Mesodermal cell (in vitro differentiated cells): ENCODE results near the gene NR2E1.
A peak's percentile ranks its signal among the peaks of the same experiment; 100 is the strongest.

Experiments used
- H3K27ac ChIP-seq: 2 replicates; pipeline ENCODE4 v1.7.0; 2013; ENCODE audit warnings: mild to moderate bottlenecking, low read depth, low read length, moderate library complexity; ENCODE audit not compliant: severe bottlenecking
- H3K36me3 ChIP-seq: 2 replicates; pipeline ENCODE4 v1.7.1; 2013; ENCODE audit warnings: mild to moderate bottlenecking, low read length, moderate library complexity; ENCODE audit not compliant: control insufficient read depth, insufficient read depth
- H3K4me1 ChIP-seq: one replicate; pipeline ENCODE4 v1.7.1; 2013; ENCODE audit warnings: mild to moderate bottlenecking, low read length; ENCODE audit not compliant: insufficient read depth, control insufficient read depth, poor library complexity, severe bottlenecking
- H3K4me3 ChIP-seq: 2 replicates; pipeline ENCODE4 v1.7.0; 2013; ENCODE audit warnings: low read length, control low read depth, mild to moderate bottlenecking; ENCODE audit not compliant: insufficient read depth, poor library complexity, severe bottlenecking; ENCODE audit errors: extremely low read depth
- H3K9me3 ChIP-seq: 2 replicates; pipeline ENCODE4 v1.7.1; 2013; ENCODE audit warnings: mild to moderate bottlenecking, low read length, moderate library complexity; ENCODE audit not compliant: control insufficient read depth
- WGBS, 2 experiments: methylation state at CpG; one replicate each; pipeline ENCODE4 v1.1.5; 2013; ENCODE audit warnings: missing lambda C conversion rate in 2 of 2; ENCODE audit not compliant: insufficient coverage in 2 of 2; 5-methylcytosine and 5-hydroxymethylcytosine counted together

Gene NR2E1

DNA sequence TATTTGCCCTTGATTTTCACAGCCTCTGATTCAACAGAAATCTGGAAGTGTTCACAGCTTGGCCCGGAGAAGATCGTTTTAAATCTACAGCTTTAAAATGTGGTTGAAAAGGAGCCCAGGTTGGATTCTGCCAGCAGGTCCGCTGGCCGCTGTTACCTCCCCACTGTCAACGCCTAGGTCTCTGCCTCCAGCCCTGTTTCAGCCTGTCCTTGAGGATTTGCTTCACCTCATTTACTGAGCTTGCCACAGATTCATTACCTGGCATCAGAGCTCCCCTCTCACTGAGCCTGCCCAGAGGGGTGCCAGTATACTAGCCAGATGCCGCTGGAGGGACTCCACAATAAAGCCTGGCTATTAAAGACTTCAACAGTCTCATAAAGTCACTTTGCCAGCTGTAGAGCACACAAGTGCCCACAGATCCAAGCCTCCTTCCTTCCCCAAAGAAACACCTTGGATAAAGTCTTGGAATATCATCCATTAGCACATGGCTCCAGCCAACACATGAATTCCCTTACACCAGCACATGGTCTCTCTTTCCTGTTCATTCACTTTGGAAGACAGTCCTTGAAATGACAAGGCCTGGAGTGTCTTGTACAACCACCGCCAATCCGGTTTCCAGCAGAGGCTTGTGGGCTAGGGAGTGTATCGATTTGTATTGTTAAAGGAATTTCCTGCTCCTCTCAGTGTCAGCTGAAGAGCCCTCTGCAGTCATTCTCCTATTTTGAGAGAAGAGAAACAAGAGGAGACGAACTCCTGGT is 9.5 kb upstream of the NR2E1 start:
- Histone ChIP-seq H3K9me3 (no peaks in the 10 kb centered on the region), H3K4me1 (peaks cover 11% of the 10 kb centered on the region), H3K27ac (no peak overlapping the region), H3K4me3 (no peak overlapping the region), H3K36me3 (no peaks in the 10 kb centered on the region)
- WGBS, 2 experiments = 11 to 19% methylated on average over 5 to 8 of the region's 10 CpGs

DNA sequence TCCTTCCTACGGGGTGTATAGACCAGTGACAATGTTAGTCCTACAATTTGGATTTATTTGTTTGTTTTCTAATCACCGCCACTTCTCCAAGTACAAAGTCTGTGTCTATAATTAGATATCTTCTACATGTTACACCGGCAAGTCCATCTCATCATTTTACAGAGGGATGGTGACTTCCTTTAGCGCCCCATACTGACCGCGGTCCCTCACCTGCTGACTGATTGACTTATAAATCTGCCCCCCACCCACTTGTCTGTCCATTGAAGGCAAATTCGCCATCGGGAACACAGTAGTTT is 8.9 kb upstream of the NR2E1 start:
- H3K4me3 ChIP-seq = no peak overlapping the region
- H3K36me3 ChIP-seq = no peaks in the 10 kb centered on the region
- H3K4me1 ChIP-seq = peaks cover 11% of the 10 kb centered on the region
- H3K9me3 ChIP-seq = no peaks in the 10 kb centered on the region
- WGBS, 2 experiments = 1 to 6% methylated on average over 6 to 7 of the region's 8 CpGs
- no peak overlapping the region for H3K27ac ChIP-seq

DNA sequence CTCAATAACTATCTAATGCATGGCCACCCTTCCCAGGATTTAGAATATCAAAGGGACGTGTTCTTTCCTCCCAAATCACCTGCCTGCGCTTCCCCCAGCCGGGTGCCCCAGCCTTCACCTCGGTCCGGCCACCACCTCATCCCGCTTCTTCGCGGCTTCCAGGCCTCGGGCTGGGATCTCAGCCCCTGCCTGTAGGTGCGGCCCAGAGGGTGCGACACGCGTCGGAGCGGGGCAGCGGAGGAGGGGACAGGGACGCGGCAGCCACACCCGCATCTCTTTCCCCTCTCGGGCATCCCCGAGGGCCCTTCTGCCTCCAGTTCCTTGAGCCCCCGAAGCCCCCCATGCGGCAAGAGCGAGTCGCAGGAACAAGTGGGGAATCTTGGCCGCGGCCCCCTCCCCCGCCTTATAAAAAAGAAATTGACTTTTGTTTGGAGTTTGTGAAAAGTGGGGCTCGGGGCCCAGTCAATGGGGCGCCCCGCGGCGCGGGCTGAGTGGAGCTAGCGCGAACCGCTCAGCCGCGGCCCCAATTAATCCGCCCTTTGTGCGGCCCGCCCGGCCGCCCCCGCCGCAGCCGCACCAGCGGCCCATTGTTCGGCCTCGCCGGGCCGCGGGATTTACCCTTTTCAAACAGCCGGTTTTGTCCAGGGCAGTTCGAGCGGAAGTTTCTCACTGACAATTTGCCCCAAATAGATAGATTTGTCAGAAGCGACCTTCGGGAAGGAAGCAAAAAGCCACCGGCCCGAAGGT is 8.4 kb upstream of the NR2E1 start:
- 1 to 2% methylated on average over 41 to 53 of the region's 60 CpGs for WGBS, 2 experiments
- Histone ChIP-seq H3K9me3 (no peaks in the 10 kb centered on the region), H3K27ac (no peak overlapping the region), H3K36me3 (no peaks in the 10 kb centered on the region), H3K4me1 (peaks cover 11% of the 10 kb centered on the region), H3K4me3 (peak overlapping the region; percentile 6)

DNA sequence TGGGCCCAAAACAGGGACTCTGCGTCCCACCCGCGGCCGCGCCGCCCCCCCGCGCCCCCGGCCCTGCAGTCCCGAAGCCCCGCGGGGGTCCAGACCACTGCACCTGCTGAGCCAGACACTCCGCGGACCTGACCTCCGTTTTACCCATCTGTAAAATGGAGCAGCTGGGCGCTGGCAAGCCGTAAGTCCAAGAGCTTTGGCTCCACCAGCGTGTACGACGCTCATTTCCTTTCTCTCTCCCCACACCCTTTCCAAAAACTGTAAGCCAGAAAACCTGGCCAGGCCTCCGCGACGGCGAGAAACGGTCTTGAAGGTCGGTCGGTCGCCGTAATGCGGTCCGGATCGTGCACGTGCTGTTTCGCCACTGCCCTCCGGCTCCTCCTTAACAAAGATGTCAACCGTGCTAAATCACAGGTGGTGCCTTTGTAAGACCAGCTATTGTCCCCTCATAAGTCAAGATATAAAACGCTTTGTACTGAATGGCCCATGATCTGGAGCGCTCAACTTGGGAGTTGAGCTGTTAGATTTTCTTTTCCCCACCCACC is 7.8 kb upstream of the NR2E1 start:
- Histone ChIP-seq H3K9me3 (no peaks in the 10 kb centered on the region), H3K4me3 (no peak overlapping the region), H3K4me1 (peaks cover 11% of the 10 kb centered on the region), H3K27ac (no peak overlapping the region), H3K36me3 (no peaks in the 10 kb centered on the region)
- 2% methylated on average over 35 to 36 of the region's 38 CpGs for WGBS, 2 experiments

DNA sequence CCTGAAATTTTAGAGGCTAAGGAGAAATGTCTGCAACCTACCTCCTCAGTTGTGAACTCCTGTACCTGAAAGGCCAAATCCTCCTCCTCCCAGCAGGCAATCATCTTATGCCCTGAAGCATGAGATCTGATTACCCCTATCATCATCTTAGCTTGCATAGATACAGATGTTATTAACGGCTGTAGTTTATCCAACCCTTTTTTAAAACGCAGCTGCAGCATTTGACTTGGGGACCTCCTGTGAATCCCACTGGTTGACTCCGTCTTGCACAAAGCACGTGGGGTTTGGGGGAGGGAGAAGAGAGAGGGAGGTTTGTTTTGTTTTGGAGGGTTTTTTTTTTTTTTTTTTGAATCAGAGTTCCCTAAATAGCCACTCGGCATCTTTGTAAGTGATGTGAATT is 5.8 kb upstream of the NR2E1 start:
- H3K4me1 ChIP-seq = peaks cover 11% of the 10 kb centered on the region
- 8 to 10% methylated on average over 2 of the region's 5 CpGs for WGBS, 2 experiments
- H3K36me3 ChIP-seq = no peaks in the 10 kb centered on the region
- no peak overlapping the region for H3K4me3 ChIP-seq
- no peaks in the 10 kb centered on the region for H3K9me3 ChIP-seq
- no peak overlapping the region for H3K27ac ChIP-seq

DNA sequence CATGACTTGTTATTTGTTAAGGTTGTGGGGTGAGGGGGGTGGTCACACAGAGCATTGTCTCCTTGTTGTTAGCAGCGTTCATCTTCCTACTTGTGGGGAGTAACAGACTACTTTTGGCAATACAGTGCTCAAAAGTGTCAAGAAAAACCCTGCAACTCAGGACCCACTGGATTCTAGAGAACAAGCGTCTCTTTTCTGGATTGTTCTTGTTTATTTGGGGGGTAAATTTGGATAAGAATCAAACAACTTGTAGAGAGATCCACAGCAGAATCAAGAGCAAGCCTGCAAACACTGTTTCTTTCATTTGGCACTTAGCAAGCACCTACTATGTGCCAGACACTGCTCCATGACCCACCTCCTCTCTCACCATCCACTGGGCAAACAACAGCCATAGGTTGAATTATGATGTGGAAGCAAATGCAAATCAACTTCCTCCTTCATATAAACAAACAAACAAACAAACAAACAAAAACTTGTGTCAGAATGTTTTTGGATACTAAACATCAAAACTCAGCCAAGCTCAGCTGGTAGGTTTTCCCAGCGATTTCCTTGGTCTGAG is 4.0 kb upstream of the NR2E1 start:
- Histone ChIP-seq H3K4me3 (no peak overlapping the region), H3K27ac (no peak overlapping the region), H3K36me3 (no peaks in the 10 kb centered on the region), H3K4me1 (peaks cover 10% of the 10 kb centered on the region), H3K9me3 (no peaks in the 10 kb centered on the region)
- 0 to 20% methylated on average over 1 to 2 of the region's 3 CpGs for WGBS, 2 experiments

DNA sequence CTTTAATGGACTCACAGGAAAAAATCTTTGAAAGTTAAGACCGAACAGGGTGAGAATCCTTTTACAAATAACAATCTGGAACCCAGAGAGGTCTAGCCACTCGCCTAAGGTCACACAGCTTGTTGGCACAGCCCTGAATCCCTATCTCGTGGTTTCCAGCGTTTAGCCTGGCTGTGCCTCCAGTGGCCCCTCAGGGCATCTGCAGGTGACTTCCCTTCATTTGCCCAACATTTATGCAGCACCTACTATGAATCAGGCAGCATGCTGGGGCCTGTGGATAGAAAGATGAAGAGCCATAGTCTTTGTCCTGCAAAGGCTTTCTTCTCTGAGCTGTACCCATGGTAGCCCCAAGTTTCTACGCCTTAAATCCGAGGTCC is 2.6 kb upstream of the NR2E1 start:
- Histone ChIP-seq H3K4me3 (no peak overlapping the region), H3K9me3 (no peaks in the 10 kb centered on the region), H3K36me3 (no peaks in the 10 kb centered on the region), H3K4me1 (peaks cover 14% of the 10 kb centered on the region), H3K27ac (no peak overlapping the region)
- WGBS, 2 experiments = 3 to 13% methylated on average over 4 to 6 of the region's 6 CpGs

DNA sequence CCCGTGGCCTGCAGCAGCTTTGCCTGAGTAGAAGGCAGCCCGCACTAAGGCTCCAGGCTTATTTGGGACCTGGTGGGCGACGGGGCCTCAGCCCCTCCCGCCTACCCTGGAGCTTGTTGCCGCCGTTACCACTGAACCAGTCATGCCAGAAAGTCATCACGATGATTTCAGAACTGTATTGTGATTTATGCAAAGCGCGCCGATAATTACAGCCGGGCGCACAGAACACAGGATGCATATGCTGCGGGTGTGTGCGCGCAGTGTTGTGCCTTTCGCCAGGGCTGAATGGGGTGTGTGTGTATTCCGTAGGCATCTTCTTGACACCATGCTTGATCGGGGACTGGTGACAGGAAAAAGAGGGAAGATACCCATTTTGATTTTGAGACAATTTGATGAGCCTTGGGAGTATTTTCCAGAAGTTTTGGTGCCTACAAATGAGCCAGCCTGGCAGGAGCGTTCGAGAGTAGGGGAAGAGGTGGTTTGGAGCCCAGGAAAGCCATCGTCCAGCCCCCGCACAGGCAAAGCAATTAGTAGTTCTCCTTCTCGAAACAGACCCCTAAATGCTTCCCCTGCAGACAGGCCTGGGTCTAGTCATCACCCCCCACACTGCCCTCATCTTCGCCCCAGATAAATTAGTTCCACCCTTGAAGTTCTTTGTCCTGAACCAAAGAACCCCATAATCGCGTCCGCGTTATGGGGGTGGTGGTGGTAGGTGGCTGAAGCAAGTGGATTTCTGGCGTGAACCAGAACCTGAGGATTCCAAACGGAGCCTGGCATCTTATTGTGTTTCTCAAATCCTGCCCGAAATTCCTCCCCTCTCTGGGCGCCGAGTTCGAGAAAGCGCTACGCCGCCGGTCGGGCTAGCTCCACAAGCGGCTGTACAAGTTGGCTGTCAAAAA is 1.9 kb upstream of the NR2E1 start:
- no peak overlapping the region for H3K4me3 ChIP-seq
- no peak overlapping the region for H3K27ac ChIP-seq
- peaks cover 17% of the 10 kb centered on the region for H3K4me1 ChIP-seq
- H3K9me3 ChIP-seq = no peaks in the 10 kb centered on the region
- WGBS, 2 experiments = 4 to 5% methylated on average over 24 to 32 of the region's 41 CpGs
- no peaks in the 10 kb centered on the region for H3K36me3 ChIP-seq

DNA sequence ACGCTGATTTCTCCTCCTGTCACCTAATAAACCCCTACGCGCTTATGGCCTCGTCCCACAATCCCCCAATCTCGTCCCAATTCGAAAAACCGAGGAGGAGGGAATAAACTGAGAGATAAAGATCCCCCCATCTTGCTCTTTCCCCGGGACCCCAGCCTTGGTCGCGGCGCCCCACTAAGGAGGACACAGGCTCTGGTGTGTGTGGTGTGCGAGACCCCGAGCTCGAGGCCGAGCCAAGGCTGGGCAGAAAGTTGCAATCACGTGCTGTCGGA is 1.3 kb upstream of the NR2E1 start:
- H3K4me3 ChIP-seq = no peak overlapping the region
- no peaks in the 10 kb centered on the region for H3K36me3 ChIP-seq
- H3K27ac ChIP-seq = no peak overlapping the region
- H3K4me1 ChIP-seq = peaks cover 17% of the 10 kb centered on the region
- H3K9me3 ChIP-seq = no peaks in the 10 kb centered on the region
- WGBS, 2 experiments = 0 to 2% methylated on average over 8 to 9 of the region's 17 CpGs

DNA sequence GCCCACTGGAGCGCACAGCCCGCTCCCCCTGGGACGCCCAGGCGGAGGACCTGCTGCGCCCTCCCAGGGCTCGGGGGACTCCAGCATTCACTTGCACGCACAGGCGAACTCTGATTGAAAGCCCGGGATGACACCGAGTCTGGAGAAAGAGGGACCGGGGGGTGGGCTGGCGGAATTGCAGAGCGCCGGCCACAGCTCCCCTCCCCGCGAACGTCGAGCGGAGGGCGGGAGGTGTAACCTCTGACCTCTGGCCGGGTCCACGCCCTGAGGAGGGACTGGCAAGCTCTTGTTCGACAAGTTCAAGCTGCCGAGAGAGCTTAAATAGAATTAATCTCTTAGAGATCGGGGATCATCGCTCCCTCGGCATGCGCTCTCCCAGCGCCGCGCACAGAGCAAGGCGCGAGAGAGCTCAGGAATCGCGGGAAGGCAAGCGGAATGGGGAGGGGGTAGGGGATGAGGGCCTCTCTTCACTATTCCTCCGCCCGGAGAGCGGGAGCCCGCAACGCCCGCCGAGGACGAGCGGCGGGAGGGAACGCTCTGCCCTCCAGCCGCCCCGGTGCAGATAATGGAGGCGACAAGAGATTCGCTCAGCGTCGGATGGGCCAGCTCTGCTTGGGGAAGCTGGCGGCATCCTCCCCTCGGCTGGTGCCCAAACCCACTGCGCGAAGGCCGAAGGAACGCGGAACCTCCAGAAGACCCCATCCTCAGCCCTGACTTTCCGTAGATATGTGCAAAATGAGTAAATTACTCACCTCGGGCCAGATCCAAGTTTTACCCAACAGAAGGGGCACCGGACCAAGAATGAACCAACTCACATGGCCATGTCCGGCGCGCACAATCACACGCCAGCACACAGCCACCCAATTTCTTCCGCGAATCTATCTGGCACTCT is 761 bp upstream of the NR2E1 start:
- H3K36me3 ChIP-seq = no peaks in the 10 kb centered on the region
- H3K27ac ChIP-seq = no peak overlapping the region
- whole genome bisulfite sequencing, 2 experiments = 0 to 1% methylated on average over 47 to 62 of the region's 69 CpGs
- no peak overlapping the region for H3K4me3 ChIP-seq
- peaks cover 17% of the 10 kb centered on the region for H3K4me1 ChIP-seq
- no peaks in the 10 kb centered on the region for H3K9me3 ChIP-seq
